ENCODE results near the gene SSPN.

Gene SSPN

DNA sequence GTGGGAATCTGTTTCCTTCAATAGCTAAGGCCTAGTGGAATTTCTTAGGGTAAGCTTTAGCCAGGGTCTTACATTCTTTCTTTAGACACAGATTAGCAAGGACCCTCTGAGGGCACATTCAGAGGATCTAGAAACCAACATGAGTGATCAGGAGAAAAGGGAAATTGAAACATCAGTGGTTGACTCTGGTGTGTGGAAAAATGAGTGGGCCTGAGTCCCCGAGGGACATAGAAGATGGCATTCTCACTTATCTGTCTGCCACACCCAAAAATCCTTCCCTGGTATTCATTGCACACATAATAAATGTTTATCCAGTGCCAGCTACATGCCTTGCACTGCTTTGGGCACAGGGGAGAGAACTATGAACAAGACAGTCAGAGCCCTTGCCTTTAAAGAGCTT, 82.9 kb downstream of the SSPN start:
- no peak for ATAC-seq
- no peak for TF ChIP-seq OSR1 (CRISPR knock-in tag; IDR thresholded peaks at IDR 0.05)
- TF ChIP-seq, protein P1, sequence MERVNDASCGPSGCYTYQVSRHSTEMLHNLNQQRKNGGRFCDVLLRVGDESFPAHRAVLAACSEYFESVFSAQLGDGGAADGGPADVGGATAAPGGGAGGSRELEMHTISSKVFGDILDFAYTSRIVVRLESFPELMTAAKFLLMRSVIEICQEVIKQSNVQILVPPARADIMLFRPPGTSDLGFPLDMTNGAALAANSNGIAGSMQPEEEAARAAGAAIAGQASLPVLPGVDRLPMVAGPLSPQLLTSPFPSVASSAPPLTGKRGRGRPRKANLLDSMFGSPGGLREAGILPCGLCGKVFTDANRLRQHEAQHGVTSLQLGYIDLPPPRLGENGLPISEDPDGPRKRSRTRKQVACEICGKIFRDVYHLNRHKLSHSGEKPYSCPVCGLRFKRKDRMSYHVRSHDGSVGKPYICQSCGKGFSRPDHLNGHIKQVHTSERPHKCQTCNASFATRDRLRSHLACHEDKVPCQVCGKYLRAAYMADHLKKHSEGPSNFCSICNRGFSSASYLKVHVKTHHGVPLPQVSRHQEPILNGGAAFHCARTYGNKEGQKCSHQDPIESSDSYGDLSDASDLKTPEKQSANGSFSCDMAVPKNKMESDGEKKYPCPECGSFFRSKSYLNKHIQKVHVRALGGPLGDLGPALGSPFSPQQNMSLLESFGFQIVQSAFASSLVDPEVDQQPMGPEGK (CRISPR knock-in tag; IDR thresholded peaks at IDR 0.05; ENCODE audit: borderline replicate concordance), result no peak
- TF ChIP-seq ZFP30 (CRISPR knock-in tag; IDR thresholded peaks at IDR 0.05), result no peak
- no peak for TF ChIP-seq RARB (CRISPR knock-in tag; IDR thresholded peaks at IDR 0.05)
- no peak for TF ChIP-seq ZC3H10 (CRISPR knock-in tag; IDR thresholded peaks at IDR 0.05)
- TF ChIP-seq, protein P2, sequence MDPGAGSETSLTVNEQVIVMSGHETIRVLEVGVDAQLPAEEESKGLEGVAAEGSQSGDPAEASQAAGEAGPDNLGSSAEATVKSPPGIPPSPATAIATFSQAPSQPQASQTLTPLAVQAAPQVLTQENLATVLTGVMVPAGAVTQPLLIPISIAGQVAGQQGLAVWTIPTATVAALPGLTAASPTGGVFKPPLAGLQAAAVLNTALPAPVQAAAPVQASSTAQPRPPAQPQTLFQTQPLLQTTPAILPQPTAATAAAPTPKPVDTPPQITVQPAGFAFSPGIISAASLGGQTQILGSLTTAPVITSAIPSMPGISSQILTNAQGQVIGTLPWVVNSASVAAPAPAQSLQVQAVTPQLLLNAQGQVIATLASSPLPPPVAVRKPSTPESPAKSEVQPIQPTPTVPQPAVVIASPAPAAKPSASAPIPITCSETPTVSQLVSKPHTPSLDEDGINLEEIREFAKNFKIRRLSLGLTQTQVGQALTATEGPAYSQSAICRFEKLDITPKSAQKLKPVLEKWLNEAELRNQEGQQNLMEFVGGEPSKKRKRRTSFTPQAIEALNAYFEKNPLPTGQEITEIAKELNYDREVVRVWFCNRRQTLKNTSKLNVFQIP (CRISPR knock-in tag; IDR thresholded peaks at IDR 0.05; ENCODE audit: borderline replicate concordance, low read depth), result no peak

DNA sequence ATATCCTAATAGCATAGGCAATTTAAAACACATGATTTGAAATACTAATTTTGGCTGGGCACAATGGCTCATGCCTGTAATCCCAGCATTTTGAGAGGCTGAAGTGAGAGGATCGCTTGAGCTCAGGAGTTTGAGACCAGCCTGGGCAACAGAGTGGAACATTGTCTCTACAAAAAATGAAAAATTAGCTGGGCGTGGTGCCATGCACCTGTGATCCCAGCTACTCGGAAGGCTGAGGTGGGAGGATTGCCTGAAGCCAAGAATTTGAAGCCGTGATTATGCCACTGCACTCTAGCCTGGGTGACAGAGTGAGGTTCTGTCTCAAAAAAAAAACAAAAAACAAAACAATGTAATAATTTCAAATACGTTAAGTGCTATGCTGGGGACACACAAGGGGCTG, 83.3 kb downstream of the SSPN start:
- TF ChIP-seq ZFP3 (CRISPR knock-in tag; IDR thresholded peaks at IDR 0.05), result no peak
- TF ChIP-seq ISL1 (CRISPR knock-in tag; IDR thresholded peaks at IDR 0.05), result no peak
- no peak for TF ChIP-seq ZNF8 (CRISPR knock-in tag; IDR thresholded peaks at IDR 0.05)
- TF ChIP-seq ESRRG (CRISPR knock-in tag; IDR thresholded peaks at IDR 0.05), result no peak
- no peak for TF ChIP-seq ZNF70 (CRISPR knock-in tag; IDR thresholded peaks at IDR 0.05)
- TF ChIP-seq ZC3H10 (CRISPR knock-in tag; IDR thresholded peaks at IDR 0.05), result no peak
- no peak for TF ChIP-seq ARNTL (CRISPR knock-in tag; IDR thresholded peaks at IDR 0.05; ENCODE audit: borderline replicate concordance, low read depth)
- no peak for ATAC-seq

DNA sequence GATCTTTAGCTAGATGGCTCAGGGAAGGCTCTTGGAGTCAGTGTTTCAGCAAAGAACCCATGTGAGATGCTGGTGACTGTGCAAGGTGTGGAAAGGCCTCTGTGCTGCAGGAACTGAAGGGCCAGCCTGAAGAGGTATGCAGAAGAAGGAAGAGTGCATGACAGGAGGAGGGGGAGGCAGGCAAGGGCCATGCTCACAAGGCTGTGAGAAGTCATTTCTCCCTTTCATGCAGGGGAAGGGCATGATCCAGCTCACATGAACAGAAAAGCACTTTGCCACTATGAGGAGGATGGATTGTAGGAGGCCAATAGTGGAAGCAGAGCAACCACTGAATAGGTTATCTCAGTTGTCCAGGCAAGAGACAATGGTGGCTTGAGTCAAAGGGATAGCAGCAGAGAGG, 83.7 kb downstream of the SSPN start:
- TF ChIP-seq ESRRG (CRISPR knock-in tag; IDR thresholded peaks at IDR 0.05) (no peak), TCF4 (CRISPR knock-in tag; IDR thresholded peaks at IDR 0.05; ENCODE audit: borderline replicate concordance) (no peak)
- ATAC-seq, result no peak

DNA sequence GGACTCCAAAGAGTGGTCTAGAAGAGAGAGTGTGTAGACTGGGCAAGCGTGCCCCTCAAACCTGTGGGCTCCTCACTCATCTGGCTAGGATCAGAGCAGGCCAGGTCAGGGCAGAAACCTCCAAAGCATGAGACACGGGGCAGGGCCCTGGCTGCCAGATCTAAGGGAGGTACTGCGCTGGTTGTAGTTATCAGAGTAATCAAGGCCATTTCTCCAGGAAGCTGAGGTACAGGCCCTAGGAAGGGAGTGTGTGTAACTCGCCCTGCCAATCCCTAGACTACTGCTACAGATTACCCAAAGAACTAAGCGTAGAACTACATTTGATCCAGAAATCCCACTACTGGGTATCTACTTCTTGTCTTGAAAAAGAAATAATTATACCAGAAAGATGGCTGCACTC, 84.5 kb downstream of the SSPN start:
- no peak for ATAC-seq
- TF ChIP-seq SNAI2 (CRISPR knock-in tag; IDR thresholded peaks at IDR 0.05) (no peak), PPARA (CRISPR knock-in tag; IDR thresholded peaks at IDR 0.05; ENCODE audit: borderline replicate concordance) (no peak)
- TF ChIP-seq, protein P1 (CRISPR knock-in tag; IDR thresholded peaks at IDR 0.05; ENCODE audit: borderline replicate concordance), result no peak

DNA sequence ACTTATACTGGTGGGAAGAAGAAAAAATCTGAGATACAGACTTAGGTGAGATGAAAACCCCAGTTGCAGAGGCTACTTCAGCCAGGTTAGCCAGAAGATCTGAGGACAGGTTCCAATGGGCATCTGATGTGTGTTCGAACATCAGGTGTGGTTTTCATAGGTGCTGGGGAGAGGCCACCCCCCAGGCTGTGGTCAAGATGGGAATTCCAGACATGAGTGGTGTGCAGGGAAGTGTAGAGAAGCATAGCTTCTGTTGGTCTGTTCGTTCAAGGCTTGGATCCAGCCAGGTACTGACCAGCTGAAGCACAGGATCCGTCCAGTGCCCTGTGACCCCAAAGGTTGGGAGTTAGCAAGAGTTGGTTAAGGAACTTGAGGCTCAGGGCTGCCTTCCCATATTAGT, 85.5 kb downstream of the SSPN start:
- ATAC-seq, result no peak
- TF ChIP-seq, protein P3, sequence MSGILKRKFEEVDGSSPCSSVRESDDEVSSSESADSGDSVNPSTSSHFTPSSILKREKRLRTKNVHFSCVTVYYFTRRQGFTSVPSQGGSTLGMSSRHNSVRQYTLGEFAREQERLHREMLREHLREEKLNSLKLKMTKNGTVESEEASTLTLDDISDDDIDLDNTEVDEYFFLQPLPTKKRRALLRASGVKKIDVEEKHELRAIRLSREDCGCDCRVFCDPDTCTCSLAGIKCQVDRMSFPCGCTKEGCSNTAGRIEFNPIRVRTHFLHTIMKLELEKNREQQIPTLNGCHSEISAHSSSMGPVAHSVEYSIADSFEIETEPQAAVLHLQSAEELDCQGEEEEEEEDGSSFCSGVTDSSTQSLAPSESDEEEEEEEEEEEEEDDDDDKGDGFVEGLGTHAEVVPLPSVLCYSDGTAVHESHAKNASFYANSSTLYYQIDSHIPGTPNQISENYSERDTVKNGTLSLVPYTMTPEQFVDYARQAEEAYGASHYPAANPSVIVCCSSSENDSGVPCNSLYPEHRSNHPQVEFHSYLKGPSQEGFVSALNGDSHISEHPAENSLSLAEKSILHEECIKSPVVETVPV (CRISPR knock-in tag; IDR thresholded peaks at IDR 0.05), result no peak
- TF ChIP-seq ZNF565 (CRISPR knock-in tag; conservative IDR thresholded peaks at IDR 0.05; ENCODE audit: low read depth) (no peak), TCF4 (CRISPR knock-in tag; IDR thresholded peaks at IDR 0.05; ENCODE audit: borderline replicate concordance) (no peak), CSDC2 (CRISPR knock-in tag; IDR thresholded peaks at IDR 0.05) (no peak), PPARA (CRISPR knock-in tag; IDR thresholded peaks at IDR 0.05; ENCODE audit: borderline replicate concordance) (no peak), ZC3H10 (CRISPR knock-in tag; IDR thresholded peaks at IDR 0.05) (no peak), ZNF8 (CRISPR knock-in tag; IDR thresholded peaks at IDR 0.05) (no peak), RARB (CRISPR knock-in tag; IDR thresholded peaks at IDR 0.05) (no peak)
- TF ChIP-seq, protein P1 (CRISPR knock-in tag; IDR thresholded peaks at IDR 0.05; ENCODE audit: borderline replicate concordance), result no peak

All from SK-N-SH treated with all-trans-retinoic acid at 6 μM for 48 hours (cell line).